NCI-H2196 (cell line): ENCODE results near the gene LY6G6F.

Experiments used
- DNase-seq: peaks from one replicate; lab custom pipeline; 2025; ENCODE audit not compliant: unreplicated experiment; lab: John Stamatoyannopoulos, UW

The LY6G6F gene

GRCh38 chr6:31737991-31738979 is 31.6 kb downstream of the LY6G6F start:
- peak; percentile 89 for DNase-seq

DNA sequence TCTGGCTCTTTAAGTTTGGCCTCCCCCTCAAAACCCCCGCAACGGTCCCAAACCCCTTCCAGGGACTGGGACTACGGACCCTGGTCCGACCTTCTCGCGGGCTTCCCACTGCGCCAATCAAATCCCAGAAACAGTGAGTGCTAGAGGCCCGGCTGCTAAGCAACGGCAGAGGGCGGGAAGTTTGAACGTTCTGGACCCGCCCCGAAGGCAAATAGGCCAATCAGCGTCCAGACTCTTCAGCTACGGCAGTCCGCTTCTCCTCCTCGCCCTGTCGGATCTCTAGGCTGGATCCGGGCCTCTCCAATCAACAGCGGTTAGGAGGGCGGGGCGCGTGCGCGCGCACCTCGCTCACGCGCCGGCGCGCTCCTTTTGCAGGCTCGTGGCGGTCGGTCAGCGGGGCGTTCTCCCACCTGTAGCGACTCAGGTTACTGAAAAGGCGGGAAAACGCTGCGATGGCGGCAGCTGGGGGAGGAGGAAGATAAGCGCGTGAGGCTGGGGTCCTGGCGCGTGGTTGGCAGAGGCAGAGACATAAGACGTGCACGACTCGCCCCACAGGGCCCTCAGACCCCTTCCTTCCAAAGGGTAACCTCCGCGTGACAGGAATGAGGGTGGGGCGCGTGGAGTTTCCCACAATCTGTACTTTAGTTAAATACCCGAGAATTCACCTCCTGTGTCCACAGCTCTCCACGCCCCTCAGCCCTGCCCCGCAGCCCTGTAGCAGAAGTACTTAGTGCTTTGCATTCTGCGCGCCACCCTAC is 33.2 kb downstream of the LY6G6F start, which contains the start of gene MSH5:
Gene MSH5 (plus strand): TSS at position 367 of the 758 bp plus-strand sequence. CDS start 462 bp downstream, outside the sequence.
- DNase-seq, result peak; percentile 99

- peak; percentile 50 for DNase-seq
Measured at GRCh38 chr6:31740397-31741223, 33.9 kb downstream of the LY6G6F start.

GRCh38 chr6:31741815-31742214 is 35.1 kb downstream of the LY6G6F start:
- no peak for DNase-seq

- no peak for DNase-seq
Measured at GRCh38 chr6:31742894-31743293, 36.2 kb downstream of the LY6G6F start.

DNA sequence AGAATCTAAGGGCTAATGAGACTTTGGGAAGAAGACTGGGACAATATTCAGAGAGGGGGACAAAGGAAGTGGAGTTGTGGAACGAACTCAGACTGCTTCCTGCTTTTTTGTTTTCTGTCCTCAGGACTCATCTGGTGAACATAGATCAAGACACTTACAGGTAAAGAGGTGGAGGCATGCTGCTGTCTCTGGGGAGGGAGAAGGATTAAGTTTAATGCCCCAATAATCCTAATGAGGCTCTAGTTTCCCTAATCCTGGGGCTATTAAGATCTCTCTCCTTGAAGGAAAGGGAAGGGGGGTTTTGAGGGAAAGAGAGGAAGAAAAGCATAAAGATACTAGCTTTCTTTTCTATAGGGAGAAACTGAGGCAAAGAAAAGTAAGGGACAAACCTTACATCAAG is 37.8 kb downstream of the LY6G6F start:
- no peak for DNase-seq

DNA sequence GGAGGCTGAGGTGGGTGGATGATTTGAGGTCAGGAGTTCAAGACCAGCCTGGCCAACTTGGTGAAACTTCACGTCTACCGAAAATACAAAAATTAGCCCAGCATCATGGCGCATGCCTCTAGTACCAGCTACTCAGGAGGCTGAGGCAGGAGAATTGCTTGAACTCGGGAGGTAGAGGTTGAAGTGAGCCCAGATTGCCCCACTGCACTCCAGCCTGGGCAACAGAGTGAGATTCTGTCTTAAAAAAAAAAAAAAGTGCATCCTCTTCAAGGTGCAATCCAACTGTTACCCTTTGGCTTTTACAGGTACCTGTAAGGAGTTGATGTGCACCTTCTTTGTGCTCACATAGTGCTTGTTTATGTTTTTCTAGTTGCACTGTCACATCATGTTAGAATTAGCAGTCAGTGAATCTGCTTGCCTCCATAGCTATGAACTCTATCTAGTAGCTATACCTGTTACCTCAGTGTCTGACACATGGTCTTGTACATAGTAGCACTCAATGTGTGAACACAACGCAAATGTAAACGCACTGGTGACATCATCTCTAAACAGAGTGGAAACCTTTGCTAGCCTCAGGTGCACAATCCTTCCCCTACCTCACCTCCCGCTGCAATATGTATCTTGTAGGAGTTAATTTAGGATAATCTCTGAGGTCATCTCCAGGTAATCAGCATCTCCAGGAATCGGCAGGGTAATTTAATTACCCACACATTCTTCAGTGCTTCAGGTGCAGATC is 42.8 kb downstream of the LY6G6F start:
- peak; percentile 16 for DNase-seq

DNA sequence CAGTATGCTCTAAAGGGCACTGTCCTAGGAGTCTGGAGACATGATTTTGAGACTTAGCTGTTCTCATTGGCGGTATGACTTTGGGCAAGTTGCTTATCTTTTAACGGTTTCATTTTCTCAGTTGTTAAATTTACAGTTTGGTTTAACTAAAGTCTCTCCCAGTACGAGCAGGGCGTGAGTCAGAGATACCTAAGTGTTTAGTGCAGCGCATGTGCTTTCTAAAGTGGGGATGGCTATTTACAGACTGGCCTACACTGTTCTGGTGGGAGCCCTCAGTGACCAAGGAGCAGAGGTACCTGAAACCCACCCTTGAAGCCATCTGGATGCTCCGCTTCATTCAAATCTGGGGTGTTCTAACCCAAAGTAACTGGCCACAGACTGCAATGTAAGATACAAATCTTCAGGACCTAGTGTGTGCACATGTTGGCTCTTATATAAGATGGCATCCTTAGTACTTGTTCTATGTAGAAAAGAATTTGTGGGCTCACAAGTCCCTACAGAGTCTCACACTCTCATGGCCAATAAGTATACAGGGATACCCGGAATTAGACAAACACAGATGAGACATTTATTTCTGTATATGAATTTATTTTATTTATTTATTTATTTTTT is 43.9 kb downstream of the LY6G6F start:
- no peak for DNase-seq

GRCh38 chr6:31752739-31753319 is 46.2 kb downstream of the LY6G6F start:
- DNase-seq, result no peak

DNA sequence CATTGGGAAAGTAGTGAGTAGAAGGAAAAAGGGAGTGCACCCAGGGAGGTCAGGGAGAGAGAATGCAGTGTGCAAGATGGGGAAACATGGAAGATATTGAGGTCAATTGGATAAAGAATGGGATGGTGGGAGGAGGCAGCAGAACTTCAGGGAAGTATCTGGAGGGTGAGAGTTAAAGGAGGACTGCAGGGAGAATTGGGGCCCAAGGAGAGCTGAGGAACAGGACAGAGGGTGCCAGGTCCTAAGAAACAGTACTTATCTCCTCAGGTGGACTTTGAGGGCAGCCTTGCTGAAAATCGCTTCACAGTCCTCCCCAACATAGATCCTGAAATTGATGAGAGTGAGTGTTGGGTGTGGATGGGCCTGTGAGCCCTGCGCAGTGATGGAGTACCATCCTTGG is 51.6 kb downstream of the LY6G6F start:
- no peak for DNase-seq
